Vagina (tissue), 2 donors: ENCODE results near the gene MYF5.

ENCODE experiments used
- POLR2A ChIP-seq, 2 donors: fragments of 450-650 bp; IDR thresholded peaks; one replicate each; pipeline ENCODE4 v1.6.1; 2017; ENCODE audit warnings: antibody characterized with exemption in 2 of 2, mild to moderate bottlenecking in 2 of 2, moderate library complexity in 2 of 2
- TF ChIP-seq, protein P1 (sequence below), 3 experiments: fragments of 450-650 bp in 2 of 3; fragments of 200-600 bp in 1 of 3; sonication (generic) in 1 of 3; IDR thresholded peaks; one replicate each; pipeline ENCODE4 v1.5.1; 2017 to 2019; ENCODE audit warnings: antibody characterized with exemption in 3 of 3, mild to moderate bottlenecking in 2 of 3, moderate library complexity in 2 of 3

DNA sequence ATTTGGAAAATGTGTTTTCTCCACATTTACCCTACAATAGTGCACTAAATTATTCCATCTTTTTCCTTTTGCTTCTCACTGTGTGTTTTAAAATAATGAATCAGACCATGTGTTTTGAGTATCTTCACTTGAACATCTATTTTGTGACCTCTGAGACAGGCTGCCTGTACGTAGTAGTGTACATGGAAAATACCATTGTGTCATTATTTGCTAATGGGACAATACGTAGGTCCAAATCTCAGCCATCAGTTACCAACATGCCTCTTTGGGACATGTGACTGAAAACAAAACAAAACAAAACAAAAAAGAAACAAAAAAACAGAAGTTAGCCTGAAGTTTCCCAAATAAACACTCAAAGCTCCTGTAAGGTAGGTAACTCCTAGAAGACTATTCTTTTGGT lies 16.4 kb upstream of the MYF5 start:
- TF ChIP-seq, protein P1, sequence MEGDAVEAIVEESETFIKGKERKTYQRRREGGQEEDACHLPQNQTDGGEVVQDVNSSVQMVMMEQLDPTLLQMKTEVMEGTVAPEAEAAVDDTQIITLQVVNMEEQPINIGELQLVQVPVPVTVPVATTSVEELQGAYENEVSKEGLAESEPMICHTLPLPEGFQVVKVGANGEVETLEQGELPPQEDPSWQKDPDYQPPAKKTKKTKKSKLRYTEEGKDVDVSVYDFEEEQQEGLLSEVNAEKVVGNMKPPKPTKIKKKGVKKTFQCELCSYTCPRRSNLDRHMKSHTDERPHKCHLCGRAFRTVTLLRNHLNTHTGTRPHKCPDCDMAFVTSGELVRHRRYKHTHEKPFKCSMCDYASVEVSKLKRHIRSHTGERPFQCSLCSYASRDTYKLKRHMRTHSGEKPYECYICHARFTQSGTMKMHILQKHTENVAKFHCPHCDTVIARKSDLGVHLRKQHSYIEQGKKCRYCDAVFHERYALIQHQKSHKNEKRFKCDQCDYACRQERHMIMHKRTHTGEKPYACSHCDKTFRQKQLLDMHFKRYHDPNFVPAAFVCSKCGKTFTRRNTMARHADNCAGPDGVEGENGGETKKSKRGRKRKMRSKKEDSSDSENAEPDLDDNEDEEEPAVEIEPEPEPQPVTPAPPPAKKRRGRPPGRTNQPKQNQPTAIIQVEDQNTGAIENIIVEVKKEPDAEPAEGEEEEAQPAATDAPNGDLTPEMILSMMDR (IDR thresholded peaks at IDR 0.05): no peak
- TF ChIP-seq POLR2A (IDR thresholded peaks at IDR 0.05): no peak
